NCI-H2227 (cell line): ENCODE results near the gene SEMA3E.

Experiments used
- DNase-seq: peaks from one replicate; lab custom pipeline; 2025; ENCODE audit not compliant: unreplicated experiment; lab: John Stamatoyannopoulos, UW

SEMA3E gene

GRCh38 chr7:83643012-83643411 is 5.9 kb downstream of the SEMA3E start:
- DNase-seq = no peak

GRCh38 chr7:83640731-83641537 is 8.0 kb downstream of the SEMA3E start:
- DNase-seq = no peak

- DNase-seq = no peak
Measured at GRCh38 chr7:83640240-83640639, 8.7 kb downstream of the SEMA3E start.

DNA sequence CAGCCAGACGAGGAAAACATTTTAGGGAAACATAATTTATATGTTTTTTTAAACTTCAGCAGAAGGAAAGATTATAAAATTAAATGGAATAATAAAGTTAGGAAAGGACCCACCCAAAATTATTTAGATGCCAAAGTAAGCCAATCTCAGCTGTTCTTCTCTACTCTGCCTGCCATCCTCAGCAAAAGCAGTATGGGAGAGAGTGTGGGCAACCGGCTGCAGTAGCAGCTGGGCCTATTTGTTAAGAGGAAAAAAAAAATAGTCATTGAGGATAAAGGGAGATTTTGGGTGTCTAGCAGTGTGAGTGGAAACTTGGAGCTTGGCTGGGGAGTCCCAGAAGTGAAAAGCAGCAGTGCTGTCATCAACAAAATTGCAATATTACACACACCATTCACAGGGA is 15.4 kb downstream of the SEMA3E start:
- no peak for DNase-seq

- peak; percentile 77 for DNase-seq
Measured at GRCh38 chr7:83629117-83629880, 19.6 kb downstream of the SEMA3E start.

GRCh38 chr7:83617858-83618257 is 31.1 kb downstream of the SEMA3E start:
- DNase-seq = no peak

DNA sequence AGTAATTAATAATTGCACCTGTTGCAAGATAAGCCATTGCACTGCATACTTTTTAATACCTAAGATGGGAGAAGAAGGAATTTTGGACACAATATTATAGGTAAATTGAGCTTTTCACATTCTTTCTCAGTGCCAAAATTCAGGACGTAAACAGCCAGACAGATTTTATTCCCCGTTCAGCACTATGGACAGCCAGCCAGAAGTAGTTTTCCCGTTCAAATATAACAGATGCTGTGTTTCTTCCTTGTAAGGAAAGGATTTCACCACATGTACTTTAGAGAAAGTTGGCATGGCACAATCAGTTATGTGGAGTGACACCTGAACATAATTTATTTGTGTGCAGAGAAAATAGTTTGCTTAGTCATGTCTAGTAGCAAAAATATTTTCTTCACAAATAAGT is 34.8 kb downstream of the SEMA3E start:
- DNase-seq = no peak

DNA sequence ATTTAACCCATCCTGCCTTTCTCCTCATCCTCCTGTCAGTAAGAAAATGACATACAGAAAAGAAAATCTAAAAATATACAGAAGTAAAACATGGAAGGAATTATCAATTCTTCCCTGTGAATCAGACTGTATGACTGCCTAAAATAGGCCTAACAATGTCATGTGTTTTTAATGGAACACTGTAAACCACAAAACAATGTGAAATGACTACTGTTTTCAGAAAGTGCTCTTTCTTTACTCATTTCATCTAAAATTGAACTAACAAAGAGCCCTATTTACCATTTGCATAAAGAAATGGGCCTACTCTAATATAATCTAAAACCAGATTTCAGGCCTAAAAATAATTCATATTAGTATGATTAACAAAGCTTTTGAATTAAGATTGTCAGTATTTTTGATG is 35.7 kb downstream of the SEMA3E start:
- no peak for DNase-seq

DNA sequence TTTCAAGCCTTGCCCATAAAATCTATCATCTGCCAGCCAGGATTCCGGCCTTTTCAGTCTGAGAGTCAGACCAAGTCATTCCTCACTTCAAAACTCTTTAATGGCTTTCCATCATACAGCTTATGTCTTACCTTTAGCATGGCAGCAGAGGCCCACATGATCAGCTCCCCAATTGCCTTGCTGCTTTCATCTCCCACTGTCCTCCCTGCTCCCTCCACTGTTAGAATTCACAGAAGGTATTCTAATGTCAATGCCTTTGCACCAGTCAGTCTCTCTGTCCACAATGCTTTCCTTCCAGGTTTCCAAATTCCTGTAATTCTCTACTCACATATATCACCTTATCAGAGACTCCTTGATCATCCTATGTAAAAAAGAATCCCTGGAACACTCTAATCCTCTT is 37.2 kb downstream of the SEMA3E start:
- DNase-seq = no peak

GRCh38 chr7:83610649-83611304 is 38.2 kb downstream of the SEMA3E start:
- DNase-seq = no peak

GRCh38 chr7:83608716-83609115 is 40.2 kb downstream of the SEMA3E start:
- no peak for DNase-seq

DNA sequence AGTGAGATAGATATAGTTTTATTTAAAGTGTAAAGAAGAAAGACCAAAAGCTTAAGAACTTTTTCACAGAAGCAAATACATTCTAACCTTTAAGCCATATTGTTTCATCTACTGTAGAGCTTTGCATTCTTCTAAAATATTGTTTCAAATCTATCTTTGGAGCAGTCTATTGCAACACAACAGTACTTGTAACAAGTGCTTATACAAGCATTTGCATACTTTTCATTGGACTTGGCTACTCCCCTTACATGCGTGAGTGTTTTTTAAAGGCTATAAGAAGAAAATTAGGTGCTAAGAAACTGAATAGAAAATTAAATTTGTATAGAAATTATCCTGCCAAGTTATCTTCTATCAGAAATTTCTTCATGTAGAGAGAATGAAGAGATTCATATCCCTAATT is 45.3 kb downstream of the SEMA3E start:
- DNase-seq = no peak

DNA sequence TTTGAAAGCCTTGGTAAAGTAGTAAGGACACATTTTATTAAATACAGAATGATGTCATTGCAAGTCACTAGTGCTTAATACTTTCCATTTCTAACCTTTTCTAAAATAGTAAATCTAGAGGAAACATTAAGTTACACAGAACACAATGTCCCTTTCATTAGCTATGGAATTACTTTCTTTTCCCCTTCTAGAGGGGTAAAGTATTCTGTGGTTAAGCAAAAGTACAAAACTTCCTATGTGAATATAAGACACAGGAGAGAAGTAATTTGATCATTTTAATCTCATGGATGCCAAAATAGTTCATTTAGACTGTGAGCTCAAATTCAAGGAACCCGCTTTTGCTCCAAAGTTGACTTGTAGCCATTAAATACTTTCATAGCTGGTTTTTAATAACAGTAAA is 49.8 kb downstream of the SEMA3E start:
- DNase-seq = no peak

DNA sequence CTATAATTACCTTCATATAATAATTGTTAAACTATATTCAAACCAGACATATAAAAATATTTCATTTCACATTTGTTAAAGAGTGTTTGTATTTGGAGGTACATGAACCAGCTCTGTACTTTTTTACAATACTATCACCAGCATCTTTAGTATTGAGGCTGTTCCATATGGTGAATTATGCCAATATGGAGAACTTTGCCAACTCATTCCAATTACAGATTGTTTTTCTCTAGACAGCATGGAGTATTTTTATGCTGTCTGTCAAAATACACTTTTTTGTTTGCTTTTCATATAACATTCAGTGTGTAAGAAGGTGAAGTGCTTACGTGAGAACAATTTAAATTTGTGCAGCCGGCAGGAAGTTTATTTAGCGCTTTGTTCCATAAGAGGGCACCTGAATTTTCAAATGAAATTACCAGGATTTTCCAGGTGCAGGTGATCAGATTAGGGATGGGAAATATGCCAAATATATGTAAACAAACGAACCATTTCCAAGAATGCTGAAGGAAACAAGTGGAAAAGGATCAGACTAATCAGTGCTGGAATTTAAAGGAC is 54.9 kb downstream of the SEMA3E start:
- no peak for DNase-seq

- DNase-seq = no peak
Measured at GRCh38 chr7:83588602-83589240, 60.2 kb downstream of the SEMA3E start.

DNA sequence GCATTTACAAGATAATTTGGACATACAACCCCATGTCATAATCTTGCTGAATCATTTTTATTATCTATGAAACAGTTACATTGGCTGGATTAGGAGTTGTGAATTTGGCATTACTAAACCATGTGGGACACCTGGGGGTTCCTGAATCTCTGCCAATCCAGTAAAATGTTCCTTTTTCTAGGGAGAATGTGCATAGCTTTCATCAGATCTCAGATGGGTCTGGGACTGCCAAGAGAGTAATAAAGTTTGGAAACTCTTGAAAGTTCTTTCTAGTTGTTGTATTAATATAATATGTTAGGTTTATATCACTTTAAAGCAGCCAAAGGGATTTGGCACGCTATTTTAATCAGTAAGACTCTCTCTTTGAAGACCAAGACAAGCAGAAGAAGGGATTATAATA is 62.7 kb downstream of the SEMA3E start:
- DNase-seq = no peak

DNA sequence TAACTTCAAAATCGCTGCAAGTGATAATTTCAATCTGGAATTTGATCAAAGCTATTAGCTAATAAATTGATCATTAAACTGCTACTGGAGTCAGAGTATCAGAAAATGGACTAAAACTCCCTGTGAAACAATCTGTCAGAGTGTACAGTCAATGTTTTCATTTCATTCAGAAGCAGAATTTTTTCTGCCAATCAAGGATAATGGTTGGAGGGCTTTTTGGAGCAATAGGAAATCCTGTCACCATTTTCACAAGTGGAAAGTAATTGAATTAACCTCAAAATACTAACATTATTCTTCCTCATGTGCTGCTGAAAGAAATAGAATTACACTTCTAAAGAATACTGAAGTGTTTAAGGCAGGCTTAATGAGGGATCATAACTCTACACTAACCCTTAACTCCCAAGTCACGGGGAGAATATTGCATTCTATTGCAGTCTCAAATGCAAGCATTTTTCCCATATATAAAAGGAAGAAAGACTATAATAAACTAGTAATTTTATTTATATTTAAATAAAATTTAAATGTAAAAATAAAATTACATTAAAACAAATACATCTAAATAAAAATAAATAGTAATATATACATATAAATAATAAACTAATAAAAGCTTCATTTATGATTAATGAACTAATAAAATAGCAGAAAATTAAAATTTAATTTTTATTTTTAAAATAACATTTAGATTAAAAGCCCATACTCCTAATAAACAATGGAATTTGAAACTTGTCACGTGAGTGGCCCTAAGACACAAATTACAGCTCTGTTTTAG is 67.1 kb downstream of the SEMA3E start:
- no peak for DNase-seq

DNA sequence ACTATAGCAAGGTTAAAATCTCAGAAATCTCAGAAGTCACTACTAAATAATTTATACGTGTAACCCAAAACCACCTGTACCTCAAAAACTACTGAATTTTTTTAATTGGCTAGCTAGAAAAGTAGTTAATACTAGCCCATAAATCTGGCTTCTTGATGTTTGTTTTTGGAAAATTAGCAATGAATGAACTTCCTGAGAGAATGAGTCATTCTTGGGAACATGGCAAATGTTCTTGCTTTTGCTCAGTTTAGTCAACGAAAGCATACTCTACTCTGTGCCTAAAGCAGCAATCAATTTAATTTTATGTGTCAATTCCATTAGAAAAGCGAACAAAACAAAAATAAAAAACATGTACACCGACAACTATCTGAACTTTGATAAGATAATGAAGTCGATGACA is 69.2 kb downstream of the SEMA3E start:
- no peak for DNase-seq

GRCh38 chr7:83575436-83575835 is 73.5 kb downstream of the SEMA3E start:
- no peak for DNase-seq

- DNase-seq = no peak
Measured at GRCh38 chr7:83574616-83575015, 74.3 kb downstream of the SEMA3E start.
